ENCODE data around the gene CDH9. TPM values are rescaled to one million over a fixed set of nuclear protein-coding genes. Genes with fewer than 3 reads are reported as not detected.

The CDH9 gene
- total RNA-seq, 1 donor from 2014 or later = 0.65 TPM

GRCh38 chr5:26883375-26883774 lies 155.0 kb downstream of the CDH9 start:
- Mint-ChIP-seq H3K27me3 (ENCODE audit: low read depth) (no peaks in the 10 kb centered on the region), H3K4me1 (no peaks in the 10 kb centered on the region), H3K36me3 (no peaks in the 10 kb centered on the region), H3K9me3 (peaks cover 2% of the 10 kb centered on the region), H3K27ac (no peak overlapping the region), H3K4me3 (no peak overlapping the region)
- DNase-seq (ENCODE audit: low spot score in 2 of 2, unreplicated experiment in 2 of 2) = no peak
- TF ChIP-seq CTCF (IDR thresholded peaks at IDR 0.05; ENCODE audit: unreplicated experiment) = no peak

- DNase-seq (ENCODE audit: low spot score in 2 of 2, unreplicated experiment in 2 of 2) = no peak
- TF ChIP-seq CTCF (IDR thresholded peaks at IDR 0.05; ENCODE audit: unreplicated experiment) = no peak
- Mint-ChIP-seq H3K4me3 (no peak overlapping the region), H3K4me1 (no peaks in the 10 kb centered on the region), H3K36me3 (no peaks in the 10 kb centered on the region), H3K27me3 (ENCODE audit: low read depth) (no peaks in the 10 kb centered on the region), H3K9me3 (peaks cover 2% of the 10 kb centered on the region), H3K27ac (no peak overlapping the region)
These were observed 156.5 kb downstream of the CDH9 start for GRCh38 chr5:26881901-26882300.

GRCh38 chr5:26877154-26877553 lies 161.2 kb downstream of the CDH9 start:
- Mint-ChIP-seq H3K36me3 (no peaks in the 10 kb centered on the region), H3K9me3 (no peaks in the 10 kb centered on the region), H3K27ac (no peak overlapping the region), H3K4me1 (no peaks in the 10 kb centered on the region), H3K27me3 (ENCODE audit: low read depth) (no peaks in the 10 kb centered on the region), H3K4me3 (no peak overlapping the region)
- DNase-seq (ENCODE audit: low spot score in 2 of 2, unreplicated experiment in 2 of 2) = no peak
- TF ChIP-seq CTCF (IDR thresholded peaks at IDR 0.05; ENCODE audit: unreplicated experiment) = no peak

GRCh38 chr5:26872337-26872736 lies 166.0 kb downstream of the CDH9 start:
- no peak for DNase-seq (ENCODE audit: low spot score in 2 of 2, unreplicated experiment in 2 of 2)
- H3K4me3 Mint-ChIP-seq = no peak overlapping the region
- no peaks in the 10 kb centered on the region for H3K9me3 Mint-ChIP-seq
- no peak overlapping the region for H3K27ac Mint-ChIP-seq
- no peaks in the 10 kb centered on the region for H3K27me3 Mint-ChIP-seq (ENCODE audit: low read depth)
- no peak for TF ChIP-seq CTCF (IDR thresholded peaks at IDR 0.05; ENCODE audit: unreplicated experiment)
- H3K36me3 Mint-ChIP-seq = no peaks in the 10 kb centered on the region
- no peaks in the 10 kb centered on the region for H3K4me1 Mint-ChIP-seq

- no peaks in the 10 kb centered on the region for H3K36me3 Mint-ChIP-seq
- H3K27me3 Mint-ChIP-seq (ENCODE audit: low read depth) = no peaks in the 10 kb centered on the region
- H3K4me3 Mint-ChIP-seq = no peak overlapping the region
- no peak for TF ChIP-seq CTCF (IDR thresholded peaks at IDR 0.05; ENCODE audit: unreplicated experiment)
- no peak overlapping the region for H3K27ac Mint-ChIP-seq
- no peaks in the 10 kb centered on the region for H3K4me1 Mint-ChIP-seq
- no peaks in the 10 kb centered on the region for H3K9me3 Mint-ChIP-seq
- DNase-seq (ENCODE audit: low spot score in 2 of 2, unreplicated experiment in 2 of 2) = no peak
These were observed 168.6 kb downstream of the CDH9 start for GRCh38 chr5:26869781-26870180.

GRCh38 chr5:26868504-26868903 lies 169.9 kb downstream of the CDH9 start:
- no peaks in the 10 kb centered on the region for H3K36me3 Mint-ChIP-seq
- no peak for TF ChIP-seq CTCF (IDR thresholded peaks at IDR 0.05; ENCODE audit: unreplicated experiment)
- DNase-seq (ENCODE audit: low spot score in 2 of 2, unreplicated experiment in 2 of 2) = no peak
- no peaks in the 10 kb centered on the region for H3K9me3 Mint-ChIP-seq
- H3K4me3 Mint-ChIP-seq = no peak overlapping the region
- no peaks in the 10 kb centered on the region for H3K4me1 Mint-ChIP-seq
- no peak overlapping the region for H3K27ac Mint-ChIP-seq
- no peaks in the 10 kb centered on the region for H3K27me3 Mint-ChIP-seq (ENCODE audit: low read depth)

Measured in mesothelial cell of epicardium (in vitro differentiated cells).